Natural killer cell treated with Interleukin-12 subunit alpha and Interleukin-12 subunit beta and Interleukin-15 and Interleukin-18, amount 100 ng/mL, for 72 hours (primary cell): ENCODE measurements around the gene RANBP17. TPM values are rescaled to one million over a fixed set of nuclear protein-coding genes. Genes with fewer than 3 reads are reported as not detected.
A peak's percentile ranks its signal among the peaks of the same experiment; 100 is the strongest.
"Not testable (repeated sequence)": the region's sequence is repeated elsewhere in the genome, so short reads cannot be mapped to it uniquely, and the experiment has no call there.

Experiments used
- ATAC-seq, 2 donors: fragments of 150-1000 bp; cut with Tn5 transposase in 1 of 2; sonication (Bioruptor Pico), chemical (Tn5 transposase) in 1 of 2; 2 replicates each; pipeline ENCODE4 v1.10.0; 2021
- DNase-seq: peaks from one replicate; pipeline ENCODE4 v3.0.0; 2022; ENCODE audit warnings: low spot score
- H3K27ac Mint-ChIP-seq, 2 donors: 1 replicate in 1 of 2; 2 replicates in 1 of 2; pipeline ENCODE4 v1.8.0; 2022; ENCODE audit warnings: mixed read lengths in 2 of 2, mild to moderate bottlenecking in 1 of 2, moderate library complexity in 1 of 2
- H3K27me3 Mint-ChIP-seq, 2 donors: 1 replicate in 1 of 2; 2 replicates in 1 of 2; pipeline ENCODE4 v1.8.0; 2022; ENCODE audit warnings: mixed read lengths in 2 of 2
- H3K36me3 Mint-ChIP-seq: one replicate; pipeline ENCODE4 v1.8.0; 2022; ENCODE audit warnings: mixed read lengths
- H3K4me1 Mint-ChIP-seq, 2 donors: 1 replicate in 1 of 2; 2 replicates in 1 of 2; pipeline ENCODE4 v1.8.0; 2022; ENCODE audit warnings: low read depth in 2 of 2, mixed read lengths in 2 of 2, mild to moderate bottlenecking in 1 of 2
- H3K4me3 Mint-ChIP-seq: one replicate; pipeline ENCODE4 v1.8.0; 2022; ENCODE audit warnings: mixed read lengths
- H3K9me3 Mint-ChIP-seq: 2 replicates; pipeline ENCODE4 v1.8.0; 2022; ENCODE audit warnings: mixed read lengths
- total RNA-seq, 2 donors: library from RNA; stranded (reverse); gene quantifications; one replicate each; pipeline ENCODE4 v1.2.3, GENCODE V29; 2022

Gene RANBP17
- total RNA-seq, 2 donors from 2014 or later = 6.9 to 8.3 TPM

- not testable (repeated sequence) for ATAC-seq, H3K36me3 Mint-ChIP-seq, H3K9me3 Mint-ChIP-seq
Measured at GRCh38 chr5:171174960-171175359, 313.1 kb downstream of the RANBP17 start.

GRCh38 chr5:171175746-171176145 is 313.9 kb downstream of the RANBP17 start:
- no peak overlapping the region for H3K4me3 Mint-ChIP-seq
- no peak overlapping the region for H3K27ac Mint-ChIP-seq
- DNase-seq = no peak
- H3K4me1 Mint-ChIP-seq = no peaks in the 10 kb centered on the region
- H3K9me3 Mint-ChIP-seq = peaks cover 3% of the 10 kb centered on the region
- no peak for ATAC-seq
- peaks cover 4% of the 10 kb centered on the region in 2 donors for H3K27me3 Mint-ChIP-seq
- H3K36me3 Mint-ChIP-seq = no peaks in the 10 kb centered on the region

More at GRCh38 chr5:171174960-171175359, 313.1 kb downstream of the RANBP17 start:
- not testable (repeated sequence) for DNase-seq, H3K27ac Mint-ChIP-seq, H3K4me3 Mint-ChIP-seq, H3K27me3 Mint-ChIP-seq, H3K4me1 Mint-ChIP-seq

GRCh38 chr5:171178190-171178589 is 316.4 kb downstream of the RANBP17 start:
- DNase-seq, H3K4me3 Mint-ChIP-seq, H3K36me3 Mint-ChIP-seq, H3K9me3 Mint-ChIP-seq, H3K27ac Mint-ChIP-seq, H3K27me3 Mint-ChIP-seq, H3K4me1 Mint-ChIP-seq, ATAC-seq: not testable (repeated sequence)

- ATAC-seq (no peak), DNase-seq (no peak)
- H3K4me1 Mint-ChIP-seq = no peaks in the 10 kb centered on the region
- no peaks in the 10 kb centered on the region for H3K36me3 Mint-ChIP-seq
- no peaks in the 10 kb centered on the region for H3K9me3 Mint-ChIP-seq
- no peak overlapping the region for H3K4me3 Mint-ChIP-seq
- peaks cover 0 to 9% of the 10 kb centered on the region in 2 donors for H3K27me3 Mint-ChIP-seq
- no peak overlapping the region for H3K27ac Mint-ChIP-seq
Measured at GRCh38 chr5:171188016-171188415, 326.2 kb downstream of the RANBP17 start.

GRCh38 chr5:171189442-171189841 is 327.6 kb downstream of the RANBP17 start:
- H3K4me3 Mint-ChIP-seq = no peak overlapping the region
- H3K36me3 Mint-ChIP-seq = no peaks in the 10 kb centered on the region
- H3K27me3 Mint-ChIP-seq = no peaks in the 10 kb centered on the region
- DNase-seq (no peak), ATAC-seq (no peak)
- H3K9me3 Mint-ChIP-seq = no peaks in the 10 kb centered on the region
- H3K27ac Mint-ChIP-seq = no peak overlapping the region
- H3K4me1 Mint-ChIP-seq = no peaks in the 10 kb centered on the region

- peaks cover 0 to 3% of the 10 kb centered on the region in 2 donors for H3K27me3 Mint-ChIP-seq
- DNase-seq (no peak), ATAC-seq (no peak)
- H3K4me1 Mint-ChIP-seq = no peaks in the 10 kb centered on the region
- no peak overlapping the region for H3K4me3 Mint-ChIP-seq
- H3K27ac Mint-ChIP-seq = no peak overlapping the region
- no peaks in the 10 kb centered on the region for H3K9me3 Mint-ChIP-seq
- H3K36me3 Mint-ChIP-seq = no peaks in the 10 kb centered on the region
Measured at GRCh38 chr5:171192111-171192510, 330.3 kb downstream of the RANBP17 start.

GRCh38 chr5:171201310-171201709 is 339.5 kb downstream of the RANBP17 start:
- Mint-ChIP-seq H3K4me3 (no peak overlapping the region), H3K4me1 (no peaks in the 10 kb centered on the region), H3K9me3 (no peaks in the 10 kb centered on the region), H3K27ac (no peak overlapping the region), H3K27me3 (peaks cover 2 to 14% of the 10 kb centered on the region in 2 donors), H3K36me3 (no peaks in the 10 kb centered on the region)
- ATAC-seq (no peak), DNase-seq (no peak)

- H3K27me3 Mint-ChIP-seq = peaks cover 2 to 14% of the 10 kb centered on the region in 2 donors
- no peaks in the 10 kb centered on the region for H3K9me3 Mint-ChIP-seq
- H3K36me3 Mint-ChIP-seq = no peaks in the 10 kb centered on the region
- DNase-seq (no peak), ATAC-seq (no peak)
- H3K27ac Mint-ChIP-seq = no peak overlapping the region
- H3K4me3 Mint-ChIP-seq = no peak overlapping the region
- H3K4me1 Mint-ChIP-seq = peaks cover 0 to 4% of the 10 kb centered on the region in 2 donors
Measured at GRCh38 chr5:171205375-171205774, 343.6 kb downstream of the RANBP17 start.

- Mint-ChIP-seq H3K36me3 (no peaks in the 10 kb centered on the region), H3K27me3 (peaks cover 2 to 14% of the 10 kb centered on the region in 2 donors), H3K9me3 (no peaks in the 10 kb centered on the region), H3K27ac (no peak overlapping the region), H3K4me1 (peaks cover 0 to 4% of the 10 kb centered on the region in 2 donors), H3K4me3 (no peak overlapping the region)
- ATAC-seq (no peak), DNase-seq (no peak)
Measured at GRCh38 chr5:171207256-171207847, 345.5 kb downstream of the RANBP17 start.

- H3K4me1 Mint-ChIP-seq = peaks cover 10 to 12% of the 10 kb centered on the region in 2 donors
- no peak overlapping the region for H3K4me3 Mint-ChIP-seq
- ATAC-seq (no peak), DNase-seq (no peak)
- H3K27ac Mint-ChIP-seq = no peak overlapping the region
- H3K27me3 Mint-ChIP-seq = peaks cover 11 to 23% of the 10 kb centered on the region in 2 donors
- H3K36me3 Mint-ChIP-seq = no peaks in the 10 kb centered on the region
- no peaks in the 10 kb centered on the region for H3K9me3 Mint-ChIP-seq
Measured at GRCh38 chr5:171221916-171222315, 360.1 kb downstream of the RANBP17 start.

- Mint-ChIP-seq H3K9me3 (no peaks in the 10 kb centered on the region), H3K4me3 (no peak overlapping the region), H3K4me1 (peaks cover 10 to 12% of the 10 kb centered on the region in 2 donors), H3K36me3 (no peaks in the 10 kb centered on the region), H3K27me3 (peaks cover 6 to 7% of the 10 kb centered on the region in 2 donors), H3K27ac (no peak overlapping the region)
- DNase-seq = no peak
- ATAC-seq = no peak
Measured at GRCh38 chr5:171223927-171224326, 362.1 kb downstream of the RANBP17 start.

- peaks cover 0 to 5% of the 10 kb centered on the region in 2 donors for H3K27me3 Mint-ChIP-seq
- H3K27ac Mint-ChIP-seq = no peak overlapping the region
- H3K4me3 Mint-ChIP-seq = no peak overlapping the region
- H3K4me1 Mint-ChIP-seq = peaks cover 10 to 12% of the 10 kb centered on the region in 2 donors
- H3K9me3 Mint-ChIP-seq = no peaks in the 10 kb centered on the region
- ATAC-seq (no peak), DNase-seq (no peak)
- H3K36me3 Mint-ChIP-seq = no peaks in the 10 kb centered on the region
Measured at GRCh38 chr5:171226096-171226754, 364.4 kb downstream of the RANBP17 start.

GRCh38 chr5:171226864-171227263 is 365.0 kb downstream of the RANBP17 start:
- no peak overlapping the region for H3K27ac Mint-ChIP-seq
- H3K9me3 Mint-ChIP-seq = no peaks in the 10 kb centered on the region
- peaks cover 0 to 2% of the 10 kb centered on the region in 2 donors for H3K27me3 Mint-ChIP-seq
- peaks cover 10 to 12% of the 10 kb centered on the region in 2 donors for H3K4me1 Mint-ChIP-seq
- ATAC-seq (peak in 1 of 2 donors; percentile 56), DNase-seq (no peak)
- no peak overlapping the region for H3K4me3 Mint-ChIP-seq
- H3K36me3 Mint-ChIP-seq = no peaks in the 10 kb centered on the region

GRCh38 chr5:171236651-171237050 is 374.8 kb downstream of the RANBP17 start:
- H3K36me3 Mint-ChIP-seq = no peaks in the 10 kb centered on the region
- no peak for ATAC-seq

More at GRCh38 chr5:171236651-171237050, 374.8 kb downstream of the RANBP17 start:
- peaks cover 5 to 6% of the 10 kb centered on the region in 2 donors for H3K4me1 Mint-ChIP-seq
- H3K4me3 Mint-ChIP-seq = no peak overlapping the region
- no peaks in the 10 kb centered on the region for H3K9me3 Mint-ChIP-seq
- H3K27ac Mint-ChIP-seq = no peak overlapping the region
- H3K27me3 Mint-ChIP-seq = peaks cover 0 to 5% of the 10 kb centered on the region in 2 donors
- DNase-seq = no peak
